AG10803 (cell line): ENCODE measurements around the gene CACNA2D4.

Source experiments
- DNase-seq: peaks from one replicate; pipeline ENCODE4 v3.0.0; 2010; ENCODE audit warnings: low read depth
- H3K4me3 ChIP-seq: 2 replicates; pipeline ENCODE4 v1.5.1; 2011; ENCODE audit warnings: mild to moderate bottlenecking, low read length, control low read depth
- TF ChIP-seq, protein P1 (sequence below): conservative IDR thresholded peaks from 2 replicates; pipeline ENCODE4 v1.5.1; 2011; ENCODE audit warnings: mild to moderate bottlenecking, low read length, control low read depth, inconsistent platforms

The CACNA2D4 gene

DNA sequence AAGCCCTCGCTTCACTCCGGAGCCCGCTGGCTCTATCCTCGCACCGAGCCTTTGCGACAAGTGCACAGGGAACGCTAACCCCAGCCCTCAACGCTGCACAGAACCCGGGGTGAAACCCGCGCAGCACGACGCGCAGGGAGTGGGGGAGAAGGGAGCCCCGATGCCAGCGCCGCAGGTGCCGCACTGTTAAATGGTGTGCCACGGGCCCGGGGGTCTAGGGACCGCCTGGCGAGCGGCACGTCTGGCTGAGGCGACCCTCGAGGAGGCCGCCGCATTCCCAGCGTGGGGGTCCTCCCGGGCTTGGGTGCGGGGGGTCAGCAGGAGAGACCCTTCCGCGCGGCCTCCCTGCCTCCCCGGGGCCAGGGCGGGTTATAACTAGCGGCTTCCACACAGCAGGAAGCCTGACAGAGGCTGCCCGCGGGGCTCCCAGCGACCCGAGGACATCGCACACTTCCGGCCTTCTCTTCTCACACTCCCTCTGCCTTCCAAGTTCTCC is 121.9 kb downstream of the CACNA2D4 start:
- peak overlapping the region; percentile 65 for H3K4me3 ChIP-seq
- DNase-seq, result peak; percentile 24

GRCh38 chr12:1795785-1796514 is 122.5 kb downstream of the CACNA2D4 start:
- TF ChIP-seq, protein P1, sequence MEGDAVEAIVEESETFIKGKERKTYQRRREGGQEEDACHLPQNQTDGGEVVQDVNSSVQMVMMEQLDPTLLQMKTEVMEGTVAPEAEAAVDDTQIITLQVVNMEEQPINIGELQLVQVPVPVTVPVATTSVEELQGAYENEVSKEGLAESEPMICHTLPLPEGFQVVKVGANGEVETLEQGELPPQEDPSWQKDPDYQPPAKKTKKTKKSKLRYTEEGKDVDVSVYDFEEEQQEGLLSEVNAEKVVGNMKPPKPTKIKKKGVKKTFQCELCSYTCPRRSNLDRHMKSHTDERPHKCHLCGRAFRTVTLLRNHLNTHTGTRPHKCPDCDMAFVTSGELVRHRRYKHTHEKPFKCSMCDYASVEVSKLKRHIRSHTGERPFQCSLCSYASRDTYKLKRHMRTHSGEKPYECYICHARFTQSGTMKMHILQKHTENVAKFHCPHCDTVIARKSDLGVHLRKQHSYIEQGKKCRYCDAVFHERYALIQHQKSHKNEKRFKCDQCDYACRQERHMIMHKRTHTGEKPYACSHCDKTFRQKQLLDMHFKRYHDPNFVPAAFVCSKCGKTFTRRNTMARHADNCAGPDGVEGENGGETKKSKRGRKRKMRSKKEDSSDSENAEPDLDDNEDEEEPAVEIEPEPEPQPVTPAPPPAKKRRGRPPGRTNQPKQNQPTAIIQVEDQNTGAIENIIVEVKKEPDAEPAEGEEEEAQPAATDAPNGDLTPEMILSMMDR, result peak; percentile 55
- peak overlapping the region; percentile 65 for H3K4me3 ChIP-seq
- DNase-seq, result peak; percentile 88

More for the DNA sequence above, 121.9 kb downstream of the CACNA2D4 start:
- TF ChIP-seq, protein P1, result no peak

DNA sequence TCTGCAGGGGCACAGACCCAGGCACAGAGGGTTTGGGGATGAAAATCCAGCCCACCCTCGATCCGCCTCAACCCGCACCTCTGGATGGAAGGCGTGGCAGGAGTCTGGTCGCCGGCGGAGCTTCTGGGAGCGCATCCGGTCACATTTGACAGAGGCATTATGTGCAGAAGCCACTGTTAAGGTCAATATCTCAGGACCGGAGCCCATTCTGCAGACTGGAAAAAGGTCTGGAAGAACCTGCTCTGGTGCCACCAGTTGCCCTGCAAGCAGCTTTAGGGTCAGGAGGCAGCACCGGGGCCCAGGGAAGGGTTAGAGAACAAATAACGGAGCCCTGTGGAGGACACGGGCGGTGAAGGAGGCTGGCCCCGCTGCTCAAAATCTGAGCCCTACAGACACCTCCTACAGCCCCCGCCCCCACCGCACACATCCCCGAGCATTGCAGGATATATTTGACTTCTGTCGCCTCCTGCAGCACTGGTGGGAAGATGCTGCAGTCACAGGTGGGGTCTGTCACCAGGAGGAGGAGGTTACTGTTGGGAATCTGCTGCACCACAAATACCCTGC is 123.1 kb downstream of the CACNA2D4 start:
- no peak for DNase-seq
- no peak overlapping the region for H3K4me3 ChIP-seq
- TF ChIP-seq, protein P1, result no peak

GRCh38 chr12:1794440-1795090 is 123.9 kb downstream of the CACNA2D4 start:
- no peak overlapping the region for H3K4me3 ChIP-seq
- DNase-seq, result no peak
- TF ChIP-seq, protein P1, result no peak

- no peak overlapping the region for H3K4me3 ChIP-seq
- DNase-seq, result no peak
- TF ChIP-seq, protein P1, result no peak
Measured at GRCh38 chr12:1793426-1794210, 124.8 kb downstream of the CACNA2D4 start.

DNA sequence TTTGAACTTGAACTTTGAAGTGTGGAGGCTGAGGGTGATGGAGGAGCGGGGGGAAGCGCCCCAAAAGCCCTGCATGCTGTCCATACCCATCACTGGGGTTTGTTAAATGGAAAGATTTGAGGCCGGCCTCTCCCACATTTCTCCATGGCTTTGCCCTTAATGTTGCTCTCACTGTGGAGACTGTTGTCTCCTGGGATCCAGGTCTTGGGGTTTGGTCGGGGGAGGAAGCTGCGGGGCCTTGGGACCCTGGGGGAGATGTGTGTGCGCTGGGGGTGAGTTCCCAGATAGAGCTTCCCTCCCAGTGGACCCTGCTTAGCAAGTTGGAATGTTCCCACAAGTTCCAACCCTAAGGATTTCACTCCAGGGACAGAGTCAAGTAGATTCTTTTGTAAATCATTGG is 126.0 kb downstream of the CACNA2D4 start:
- TF ChIP-seq, protein P1, result no peak
- no peak overlapping the region for H3K4me3 ChIP-seq
- no peak for DNase-seq
